HL-60 (cell line): ENCODE data around the gene TC2N.
"Not testable (repeated sequence)": the region's sequence is repeated elsewhere in the genome, so short reads cannot be mapped to it uniquely, and the experiment has no call there.

Experiments used
- DNase-seq, 2 experiments: peaks; one replicate each; pipeline ENCODE4 v3.0.0-alpha.2; 2010 to 2020; ENCODE audit warnings: low read depth in 1 of 2, low spot score in 1 of 2
- H3K27ac ChIP-seq: fragments of 250-450 bp; sonication (Bioruptor Pico); replicated peaks from 2 replicates; pipeline ENCODE4 v1.5.1; 2020; ENCODE audit warnings: mild to moderate bottlenecking, moderate library complexity
- H3K27me3 ChIP-seq: fragments of 250-450 bp; sonication (Bioruptor Pico); 2 replicates; pipeline ENCODE4 v1.5.1; 2021; ENCODE audit warnings: mild to moderate bottlenecking, moderate library complexity; ENCODE audit not compliant: insufficient read depth, poor library complexity, severe bottlenecking
- H3K4me3 ChIP-seq: replicated peaks from 2 replicates; pipeline ENCODE4 v1.5.1; 2011; ENCODE audit warnings: mild to moderate bottlenecking, control low read depth, low read length; ENCODE audit not compliant: insufficient read depth
- GABPA ChIP-seq: IDR thresholded peaks from 2 replicates; pipeline ENCODE4 v1.6.1; 2012; ENCODE audit warnings: low read depth
- POLR2AphosphoS5 ChIP-seq: IDR thresholded peaks from 2 replicates; pipeline ENCODE4 v1.6.1; 2012; ENCODE audit warnings: low read depth
- SPI1 ChIP-seq: IDR thresholded peaks from 2 replicates; pipeline ENCODE4 v1.6.1; 2012; ENCODE audit warnings: low read depth, mild to moderate bottlenecking, borderline replicate concordance
- TF ChIP-seq, protein P1 (sequence below): IDR thresholded peaks from one replicate; pipeline ENCODE4 v1.5.1; 2011; ENCODE audit warnings: low read length, control low read depth, inconsistent platforms; ENCODE audit not compliant: insufficient read depth
- TF ChIP-seq, protein P2 (sequence below): IDR thresholded peaks from 2 replicates; pipeline ENCODE4 v1.6.1; 2012; ENCODE audit warnings: low read depth; ENCODE audit not compliant: insufficient replicate concordance

The TC2N gene

DNA sequence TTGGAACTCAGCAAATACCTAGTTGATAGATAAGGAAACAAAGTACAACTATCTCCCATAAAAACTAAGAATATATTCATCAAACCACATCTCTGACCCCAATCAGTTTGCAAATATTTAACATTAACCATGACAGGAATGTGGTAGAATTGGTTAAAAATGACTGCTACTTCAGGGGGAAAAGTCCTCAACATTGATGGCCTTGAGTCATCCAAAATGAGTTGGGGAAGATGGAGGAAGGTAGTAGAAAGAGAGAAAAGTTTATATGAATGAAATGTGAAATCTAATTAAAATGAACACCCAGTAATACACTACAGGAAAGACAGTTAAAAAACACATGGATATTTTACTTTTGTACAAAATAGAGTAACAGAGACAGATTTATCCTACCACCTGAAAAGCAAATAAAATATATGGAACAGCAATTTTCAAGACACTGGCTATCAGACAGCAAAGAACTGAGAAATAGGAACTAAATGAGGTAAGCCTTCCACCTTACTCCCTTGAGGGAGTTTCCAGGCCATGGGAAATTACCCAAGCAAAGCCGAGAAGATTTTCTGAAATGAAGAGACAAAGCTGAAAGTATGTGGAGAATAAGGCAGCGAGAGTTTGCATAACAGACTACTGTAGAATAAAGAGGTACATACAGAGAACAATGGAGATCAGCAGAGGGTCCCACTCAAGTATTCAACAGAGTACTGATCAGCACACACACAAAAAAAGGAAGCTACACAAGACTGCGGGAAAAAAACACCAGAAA, 49.6 kb downstream of the TC2N start:
- H3K27ac ChIP-seq, result no peak overlapping the region
- H3K4me3 ChIP-seq, result no peak overlapping the region
- TF ChIP-seq, protein P1, sequence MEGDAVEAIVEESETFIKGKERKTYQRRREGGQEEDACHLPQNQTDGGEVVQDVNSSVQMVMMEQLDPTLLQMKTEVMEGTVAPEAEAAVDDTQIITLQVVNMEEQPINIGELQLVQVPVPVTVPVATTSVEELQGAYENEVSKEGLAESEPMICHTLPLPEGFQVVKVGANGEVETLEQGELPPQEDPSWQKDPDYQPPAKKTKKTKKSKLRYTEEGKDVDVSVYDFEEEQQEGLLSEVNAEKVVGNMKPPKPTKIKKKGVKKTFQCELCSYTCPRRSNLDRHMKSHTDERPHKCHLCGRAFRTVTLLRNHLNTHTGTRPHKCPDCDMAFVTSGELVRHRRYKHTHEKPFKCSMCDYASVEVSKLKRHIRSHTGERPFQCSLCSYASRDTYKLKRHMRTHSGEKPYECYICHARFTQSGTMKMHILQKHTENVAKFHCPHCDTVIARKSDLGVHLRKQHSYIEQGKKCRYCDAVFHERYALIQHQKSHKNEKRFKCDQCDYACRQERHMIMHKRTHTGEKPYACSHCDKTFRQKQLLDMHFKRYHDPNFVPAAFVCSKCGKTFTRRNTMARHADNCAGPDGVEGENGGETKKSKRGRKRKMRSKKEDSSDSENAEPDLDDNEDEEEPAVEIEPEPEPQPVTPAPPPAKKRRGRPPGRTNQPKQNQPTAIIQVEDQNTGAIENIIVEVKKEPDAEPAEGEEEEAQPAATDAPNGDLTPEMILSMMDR, result no peak
- TF ChIP-seq SPI1, result no peak
- DNase-seq, result peak in 1 of 2 experiments; percentile 3
- H3K27me3 ChIP-seq, result no peaks in the 10 kb centered on the region

DNA sequence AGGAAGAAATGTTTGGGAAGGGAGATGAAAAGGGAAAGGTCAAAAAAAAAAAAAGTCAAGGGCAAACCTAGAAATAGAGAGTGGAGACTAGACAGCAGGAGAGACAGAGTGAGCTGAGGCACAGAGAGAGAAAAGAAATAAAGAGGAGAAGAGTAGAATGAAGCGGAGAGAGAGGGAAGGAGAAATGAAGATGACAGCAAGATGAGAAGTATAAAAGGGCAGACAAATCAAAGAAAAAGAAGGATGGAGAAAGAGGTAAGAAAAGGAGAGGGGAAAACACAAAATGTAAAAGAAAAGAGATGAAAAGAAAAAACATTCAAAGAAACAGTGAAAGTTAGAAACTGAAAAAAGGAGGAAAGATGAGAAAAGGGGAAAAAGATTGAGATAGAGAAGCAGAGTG, 53.0 kb downstream of the TC2N start:
- TF ChIP-seq POLR2AphosphoS5 (no peak), SPI1 (no peak), GABPA (no peak)
- TF ChIP-seq, protein P1, result no peak
- Histone ChIP-seq H3K27ac (no peak overlapping the region), H3K4me3 (no peak overlapping the region), H3K27me3 (peaks cover 2% of the 10 kb centered on the region)
- no peak for DNase-seq

DNA sequence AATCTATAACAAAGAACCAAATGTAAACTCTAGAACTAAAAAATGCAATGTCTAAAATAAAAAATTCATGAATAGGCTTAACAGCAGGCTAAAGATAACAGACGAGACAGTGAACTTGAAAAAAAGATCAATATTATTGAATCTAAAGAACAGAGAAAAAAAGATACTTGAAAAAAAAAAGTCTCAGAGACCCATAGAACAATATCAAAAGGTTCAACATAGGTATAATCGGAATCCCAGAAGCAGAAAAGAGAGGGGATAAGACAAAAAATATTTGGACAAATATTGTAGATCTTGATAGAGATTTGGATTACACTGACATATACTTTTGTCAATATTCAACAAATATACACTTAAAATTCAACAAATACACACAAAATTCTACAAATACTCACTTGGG, 56.6 kb downstream of the TC2N start:
- Histone ChIP-seq H3K27me3 (peaks cover 2% of the 10 kb centered on the region), H3K4me3 (no peak overlapping the region), H3K27ac (no peak overlapping the region)
- TF ChIP-seq GABPA (no peak), SPI1 (no peak), POLR2AphosphoS5 (no peak)
- TF ChIP-seq, protein P1, result no peak
- TF ChIP-seq, protein P2, sequence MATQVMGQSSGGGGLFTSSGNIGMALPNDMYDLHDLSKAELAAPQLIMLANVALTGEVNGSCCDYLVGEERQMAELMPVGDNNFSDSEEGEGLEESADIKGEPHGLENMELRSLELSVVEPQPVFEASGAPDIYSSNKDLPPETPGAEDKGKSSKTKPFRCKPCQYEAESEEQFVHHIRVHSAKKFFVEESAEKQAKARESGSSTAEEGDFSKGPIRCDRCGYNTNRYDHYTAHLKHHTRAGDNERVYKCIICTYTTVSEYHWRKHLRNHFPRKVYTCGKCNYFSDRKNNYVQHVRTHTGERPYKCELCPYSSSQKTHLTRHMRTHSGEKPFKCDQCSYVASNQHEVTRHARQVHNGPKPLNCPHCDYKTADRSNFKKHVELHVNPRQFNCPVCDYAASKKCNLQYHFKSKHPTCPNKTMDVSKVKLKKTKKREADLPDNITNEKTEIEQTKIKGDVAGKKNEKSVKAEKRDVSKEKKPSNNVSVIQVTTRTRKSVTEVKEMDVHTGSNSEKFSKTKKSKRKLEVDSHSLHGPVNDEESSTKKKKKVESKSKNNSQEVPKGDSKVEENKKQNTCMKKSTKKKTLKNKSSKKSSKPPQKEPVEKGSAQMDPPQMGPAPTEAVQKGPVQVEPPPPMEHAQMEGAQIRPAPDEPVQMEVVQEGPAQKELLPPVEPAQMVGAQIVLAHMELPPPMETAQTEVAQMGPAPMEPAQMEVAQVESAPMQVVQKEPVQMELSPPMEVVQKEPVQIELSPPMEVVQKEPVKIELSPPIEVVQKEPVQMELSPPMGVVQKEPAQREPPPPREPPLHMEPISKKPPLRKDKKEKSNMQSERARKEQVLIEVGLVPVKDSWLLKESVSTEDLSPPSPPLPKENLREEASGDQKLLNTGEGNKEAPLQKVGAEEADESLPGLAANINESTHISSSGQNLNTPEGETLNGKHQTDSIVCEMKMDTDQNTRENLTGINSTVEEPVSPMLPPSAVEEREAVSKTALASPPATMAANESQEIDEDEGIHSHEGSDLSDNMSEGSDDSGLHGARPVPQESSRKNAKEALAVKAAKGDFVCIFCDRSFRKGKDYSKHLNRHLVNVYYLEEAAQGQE, result no peak
- DNase-seq, result no peak

DNA sequence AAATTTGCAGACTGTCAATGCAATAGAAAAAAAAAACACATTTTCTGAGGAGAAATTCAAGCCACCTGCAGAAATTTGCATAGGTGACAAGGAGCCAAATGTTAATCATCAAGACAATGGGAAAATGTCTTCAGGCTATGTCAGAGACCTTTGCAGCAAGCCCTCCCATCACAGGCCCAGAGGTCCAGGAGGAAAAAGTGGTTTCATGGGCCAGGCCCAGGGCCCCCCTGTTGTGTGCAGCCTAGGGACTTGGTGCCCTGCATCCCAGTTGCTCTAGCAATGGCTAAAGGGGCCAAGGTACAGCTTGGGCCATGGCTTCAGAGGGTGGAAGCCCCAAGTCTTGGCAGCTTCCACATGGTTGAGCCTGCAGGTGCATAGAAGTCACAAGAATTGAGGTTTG, 60.6 kb downstream of the TC2N start:
- DNase-seq, result no peak
- Histone ChIP-seq H3K27me3 (no peaks in the 10 kb centered on the region), H3K4me3 (no peak overlapping the region), H3K27ac (no peak overlapping the region)
- TF ChIP-seq, protein P2, result no peak
- TF ChIP-seq GABPA (no peak), SPI1 (no peak), POLR2AphosphoS5 (no peak)
- TF ChIP-seq, protein P1, result no peak

DNA sequence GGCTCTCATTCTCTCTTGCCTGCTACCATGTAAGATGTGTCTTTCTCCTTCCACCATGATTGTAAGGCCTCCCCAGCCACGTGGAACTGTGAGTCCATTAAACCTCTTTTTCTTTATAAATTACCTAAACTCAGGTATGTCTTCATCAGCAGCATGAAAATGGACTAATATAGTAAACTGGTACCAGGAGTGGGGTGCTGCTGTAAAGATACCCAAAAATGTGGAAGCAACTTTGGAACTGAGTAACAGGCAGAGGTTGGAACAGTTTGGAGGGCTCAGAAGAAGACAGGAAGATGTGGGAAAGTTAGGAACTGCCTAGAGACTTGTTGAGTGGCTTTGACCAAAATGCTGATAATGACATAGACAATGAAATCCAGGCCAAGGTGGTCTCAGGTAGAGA, 61.2 kb downstream of the TC2N start:
- H3K27me3 ChIP-seq, DNase-seq, H3K27ac ChIP-seq, H3K4me3 ChIP-seq: not testable (repeated sequence)
